Mesendoderm (in vitro differentiated cells): ENCODE data around the gene NRP1.

Experiments used
- DNase-seq: peaks from one replicate; pipeline ENCODE4 v3.0.0; 2013
- H2AK5ac ChIP-seq: 2 replicates; pipeline ENCODE4 v1.6.1; 2013; ENCODE audit warnings: low read length, inconsistent platforms
- H2BK120ac ChIP-seq: 2 replicates; pipeline ENCODE4 v1.6.1; 2013; ENCODE audit warnings: low read depth, mild to moderate bottlenecking, low read length, moderate library complexity, mixed read lengths
- H2BK15ac ChIP-seq: replicated peaks from 2 replicates; pipeline ENCODE4 v1.6.1; 2013; ENCODE audit warnings: low read depth, mild to moderate bottlenecking, moderate library complexity
- H2BK5ac ChIP-seq: 2 replicates; pipeline ENCODE4 v1.6.1; 2013; ENCODE audit warnings: low read length, inconsistent platforms
- H3K18ac ChIP-seq: 2 replicates; pipeline ENCODE4 v1.6.1; 2013; ENCODE audit warnings: mild to moderate bottlenecking, low read length, mixed read lengths
- H3K23ac ChIP-seq: one replicate; pipeline ENCODE4 v1.6.1; 2013; ENCODE audit warnings: low read length
- H3K27ac ChIP-seq: 2 replicates; pipeline ENCODE4 v1.5.1; 2013; ENCODE audit warnings: low read depth, mild to moderate bottlenecking, inconsistent platforms, low read length, moderate library complexity
- H3K27me3 ChIP-seq: 2 replicates; pipeline ENCODE4 v1.6.1; 2013; ENCODE audit warnings: low read length, control low read depth, mild to moderate bottlenecking, inconsistent platforms; ENCODE audit not compliant: insufficient read depth, poor library complexity
- H3K36me3 ChIP-seq: 2 replicates; pipeline ENCODE4 v1.6.1; 2013; ENCODE audit warnings: low read length, inconsistent platforms; ENCODE audit not compliant: control insufficient read depth, insufficient read depth
- H3K4ac ChIP-seq: one replicate; pipeline ENCODE4 v1.6.1; 2013; ENCODE audit warnings: low read depth, mild to moderate bottlenecking, low read length, moderate library complexity
- H3K4me1 ChIP-seq: 2 replicates; pipeline ENCODE4 v1.6.1; 2013; ENCODE audit warnings: low read depth, low read length, inconsistent platforms; ENCODE audit not compliant: control insufficient read depth
- H3K4me2 ChIP-seq: 2 replicates; pipeline ENCODE4 v1.6.1; 2013; ENCODE audit warnings: low read length
- H3K4me3 ChIP-seq: 2 replicates; pipeline ENCODE4 v1.5.1; 2013; ENCODE audit warnings: mild to moderate bottlenecking, low read length
- H3K56ac ChIP-seq: one replicate; pipeline ENCODE4 v1.6.1; 2013; ENCODE audit warnings: low read length
- H3K79me1 ChIP-seq: 2 replicates; pipeline ENCODE4 v1.6.1; 2013; ENCODE audit warnings: low read length, inconsistent platforms
- H3K79me2 ChIP-seq: 2 replicates; pipeline ENCODE4 v1.6.1; 2013; ENCODE audit warnings: mild to moderate bottlenecking, low read length; ENCODE audit not compliant: control insufficient read depth, insufficient read depth
- H3K9ac ChIP-seq: 2 replicates; pipeline ENCODE4 v1.6.1; 2013; ENCODE audit warnings: low read length, inconsistent platforms
- H4K5ac ChIP-seq: one replicate; pipeline ENCODE4 v1.6.1; 2013; ENCODE audit warnings: low read length
- H4K8ac ChIP-seq: one replicate; pipeline ENCODE4 v1.6.1; 2013; ENCODE audit warnings: low read depth, mild to moderate bottlenecking, control low read depth, low read length, moderate library complexity
- WGBS: extraction: QIAGEN DNeasy Blood & Tissue Kit; methylation state at CpG from one replicate; pipeline ENCODE4 v1.1.7; 2013; ENCODE audit warnings: low lambda C conversion rate, missing lambda C conversion rate; ENCODE audit not compliant: insufficient coverage; ENCODE audit errors: extremely low coverage; 5-methylcytosine and 5-hydroxymethylcytosine counted together

The NRP1 gene

GRCh38 chr10:33327751-33328150 lies 6.7 kb downstream of the NRP1 start:
- DNase-seq, result peak; percentile 94
- Histone ChIP-seq H3K36me3 (no peaks in the 10 kb centered on the region), H3K79me1 (no peaks in the 10 kb centered on the region)

GRCh38 chr10:33326933-33327332 lies 7.5 kb downstream of the NRP1 start:
- no peaks in the 10 kb centered on the region for H3K36me3 ChIP-seq

More at GRCh38 chr10:33327751-33328150, 6.7 kb downstream of the NRP1 start:
- Histone ChIP-seq H3K79me2 (no peaks in the 10 kb centered on the region), H3K4me1 (peaks cover 5% of the 10 kb centered on the region), H3K27ac (no peak overlapping the region), H3K18ac (no peak overlapping the region), H2BK5ac (no peak overlapping the region), H3K23ac (no peak overlapping the region), H3K56ac (no peak overlapping the region), H2BK120ac (no peak overlapping the region), H3K4me2 (no peak overlapping the region), H3K4me3 (no peak overlapping the region), H4K5ac (no peak overlapping the region), H3K27me3 (no peaks in the 10 kb centered on the region), H2BK15ac (no peak overlapping the region), H3K4ac (no peak overlapping the region), H4K8ac (no peak overlapping the region), H3K9ac (no peak overlapping the region), H2AK5ac (no peak overlapping the region)

GRCh38 chr10:33325929-33326328 lies 8.5 kb downstream of the NRP1 start:
- no peaks in the 10 kb centered on the region for H3K27me3 ChIP-seq
- H4K8ac ChIP-seq, result no peak overlapping the region
- H2BK15ac ChIP-seq, result no peak overlapping the region
- no CpG with 5 or more reads among the region's 2 CpGs for WGBS
- H3K56ac ChIP-seq, result no peak overlapping the region
- no peak overlapping the region for H3K4me2 ChIP-seq
- no peaks in the 10 kb centered on the region for H3K36me3 ChIP-seq
- H3K79me1 ChIP-seq, result no peaks in the 10 kb centered on the region
- no peak overlapping the region for H2AK5ac ChIP-seq
- no peak overlapping the region for H3K4me3 ChIP-seq
- H3K79me2 ChIP-seq, result no peaks in the 10 kb centered on the region
- H4K5ac ChIP-seq, result no peak overlapping the region
- no peak overlapping the region for H3K27ac ChIP-seq
- H2BK120ac ChIP-seq, result no peak overlapping the region
- H2BK5ac ChIP-seq, result no peak overlapping the region
- no peak for DNase-seq
- no peak overlapping the region for H3K23ac ChIP-seq
- no peak overlapping the region for H3K9ac ChIP-seq
- no peak overlapping the region for H3K4ac ChIP-seq
- no peak overlapping the region for H3K18ac ChIP-seq
- peaks cover 7% of the 10 kb centered on the region for H3K4me1 ChIP-seq

More at GRCh38 chr10:33326933-33327332, 7.5 kb downstream of the NRP1 start:
- H3K9ac ChIP-seq, result no peak overlapping the region
- no peak overlapping the region for H4K8ac ChIP-seq
- H3K4me2 ChIP-seq, result no peak overlapping the region
- no peaks in the 10 kb centered on the region for H3K79me2 ChIP-seq
- no peak overlapping the region for H3K4ac ChIP-seq
- H3K56ac ChIP-seq, result no peak overlapping the region
- H2BK120ac ChIP-seq, result no peak overlapping the region
- no peaks in the 10 kb centered on the region for H3K79me1 ChIP-seq
- no peak overlapping the region for H3K18ac ChIP-seq
- H4K5ac ChIP-seq, result no peak overlapping the region
- no peaks in the 10 kb centered on the region for H3K27me3 ChIP-seq
- no peak overlapping the region for H2AK5ac ChIP-seq
- no peak for DNase-seq
- H2BK15ac ChIP-seq, result no peak overlapping the region
- H3K27ac ChIP-seq, result no peak overlapping the region
- no peak overlapping the region for H3K23ac ChIP-seq
- WGBS, result no CpG with 5 or more reads among the region's 2 CpGs
- H2BK5ac ChIP-seq, result no peak overlapping the region
- H3K4me1 ChIP-seq, result peaks cover 5% of the 10 kb centered on the region
- no peak overlapping the region for H3K4me3 ChIP-seq

GRCh38 chr10:33323721-33324120 lies 10.7 kb downstream of the NRP1 start:
- no peak overlapping the region for H3K4me2 ChIP-seq
- no peaks in the 10 kb centered on the region for H3K79me2 ChIP-seq
- no peak overlapping the region for H2BK120ac ChIP-seq
- H3K4me1 ChIP-seq, result peaks cover 7% of the 10 kb centered on the region
- no peak for DNase-seq
- H4K8ac ChIP-seq, result no peak overlapping the region
- no peaks in the 10 kb centered on the region for H3K79me1 ChIP-seq
- no peak overlapping the region for H4K5ac ChIP-seq
- H3K4me3 ChIP-seq, result no peak overlapping the region
- H2BK15ac ChIP-seq, result no peak overlapping the region
- WGBS, result 100% methylated on average over 2 of the region's 6 CpGs
- no peak overlapping the region for H3K56ac ChIP-seq
- no peak overlapping the region for H2BK5ac ChIP-seq
- H3K27ac ChIP-seq, result no peak overlapping the region
- no peak overlapping the region for H3K23ac ChIP-seq
- no peak overlapping the region for H2AK5ac ChIP-seq
- H3K27me3 ChIP-seq, result no peaks in the 10 kb centered on the region
- H3K18ac ChIP-seq, result no peak overlapping the region
- H3K36me3 ChIP-seq, result no peaks in the 10 kb centered on the region
- H3K9ac ChIP-seq, result no peak overlapping the region
- no peak overlapping the region for H3K4ac ChIP-seq

GRCh38 chr10:33321516-33321915 lies 13.0 kb downstream of the NRP1 start:
- H3K9ac ChIP-seq, result no peak overlapping the region
- no peak for DNase-seq
- H3K4me1 ChIP-seq, result peaks cover 8% of the 10 kb centered on the region
- H3K27ac ChIP-seq, result no peak overlapping the region
- no CpG with 5 or more reads among the region's 6 CpGs for WGBS
- no peak overlapping the region for H3K4me3 ChIP-seq
- no peak overlapping the region for H2BK5ac ChIP-seq
- H3K27me3 ChIP-seq, result no peaks in the 10 kb centered on the region
- no peaks in the 10 kb centered on the region for H3K79me1 ChIP-seq
- no peak overlapping the region for H4K8ac ChIP-seq
- H3K36me3 ChIP-seq, result no peaks in the 10 kb centered on the region
- no peaks in the 10 kb centered on the region for H3K79me2 ChIP-seq
- H3K18ac ChIP-seq, result no peak overlapping the region
- H3K4me2 ChIP-seq, result no peak overlapping the region
- no peak overlapping the region for H4K5ac ChIP-seq
- H3K4ac ChIP-seq, result no peak overlapping the region
- no peak overlapping the region for H3K23ac ChIP-seq
- no peak overlapping the region for H2AK5ac ChIP-seq
- H2BK120ac ChIP-seq, result no peak overlapping the region
- no peak overlapping the region for H3K56ac ChIP-seq
- H2BK15ac ChIP-seq, result no peak overlapping the region

- H3K4me3 ChIP-seq, result no peak overlapping the region
- H3K56ac ChIP-seq, result no peak overlapping the region
- no CpG with 5 or more reads among the region's 7 CpGs for WGBS
- no peak overlapping the region for H4K5ac ChIP-seq
- no peak overlapping the region for H3K27ac ChIP-seq
- DNase-seq, result no peak
- no peak overlapping the region for H2BK15ac ChIP-seq
- peaks cover 13% of the 10 kb centered on the region for H3K4me1 ChIP-seq
- no peak overlapping the region for H3K4ac ChIP-seq
- no peaks in the 10 kb centered on the region for H3K79me1 ChIP-seq
- H3K79me2 ChIP-seq, result no peaks in the 10 kb centered on the region
- no peak overlapping the region for H3K4me2 ChIP-seq
- H4K8ac ChIP-seq, result no peak overlapping the region
- H2AK5ac ChIP-seq, result peak overlapping the region; percentile 14
- H3K36me3 ChIP-seq, result no peaks in the 10 kb centered on the region
- H2BK5ac ChIP-seq, result no peak overlapping the region
- H3K27me3 ChIP-seq, result no peaks in the 10 kb centered on the region
- no peak overlapping the region for H3K23ac ChIP-seq
- H2BK120ac ChIP-seq, result no peak overlapping the region
- H3K18ac ChIP-seq, result no peak overlapping the region
- H3K9ac ChIP-seq, result no peak overlapping the region
Measured at GRCh38 chr10:33320288-33320687, 14.2 kb downstream of the NRP1 start.
